ENCODE measurements around the gene TRERF1.
"Not testable (repeated sequence)": the region's sequence is repeated elsewhere in the genome, so short reads cannot be mapped to it uniquely, and the experiment has no call there.

Gene TRERF1

GRCh38 chr6:42449917-42450476 lies 1.7 kb downstream of the TRERF1 start:
- no peak for DNase-seq (ENCODE audit: low spot score)

GRCh38 chr6:42448927-42449659 lies 2.6 kb downstream of the TRERF1 start:
- DNase-seq (ENCODE audit: low spot score), result no peak

- no peak for DNase-seq (ENCODE audit: low spot score)
Observed at GRCh38 chr6:42448391-42448790, 3.3 kb downstream of the TRERF1 start.

- no peak for DNase-seq (ENCODE audit: low spot score)
Observed at GRCh38 chr6:42446996-42447395, 4.7 kb downstream of the TRERF1 start.

- no peak for DNase-seq (ENCODE audit: low spot score)
Observed at GRCh38 chr6:42446370-42446769, 5.4 kb downstream of the TRERF1 start.

GRCh38 chr6:42445955-42446354 lies 5.8 kb downstream of the TRERF1 start:
- DNase-seq (ENCODE audit: low spot score), result not testable (repeated sequence)

GRCh38 chr6:42443312-42444060 lies 8.2 kb downstream of the TRERF1 start:
- no peak for DNase-seq (ENCODE audit: low spot score)

- DNase-seq (ENCODE audit: low spot score), result peak; percentile 49
Observed at GRCh38 chr6:42441697-42442081, 10.0 kb downstream of the TRERF1 start.

GRCh38 chr6:42440778-42441696 lies 10.7 kb downstream of the TRERF1 start:
- no peak for DNase-seq (ENCODE audit: low spot score)

GRCh38 chr6:42440027-42440426 lies 11.7 kb downstream of the TRERF1 start:
- DNase-seq (ENCODE audit: low spot score), result no peak

- no peak for DNase-seq (ENCODE audit: low spot score)
Observed at GRCh38 chr6:42436825-42437224, 14.9 kb downstream of the TRERF1 start.

- DNase-seq (ENCODE audit: low spot score), result no peak
Observed at GRCh38 chr6:42434237-42434636, 17.5 kb downstream of the TRERF1 start.

GRCh38 chr6:42433409-42433808 lies 18.3 kb downstream of the TRERF1 start:
- DNase-seq (ENCODE audit: low spot score), result no peak

- no peak for DNase-seq (ENCODE audit: low spot score)
Observed at GRCh38 chr6:42431877-42432276, 19.8 kb downstream of the TRERF1 start.

- DNase-seq (ENCODE audit: low spot score), result no peak
Observed at GRCh38 chr6:42431356-42431755, 20.4 kb downstream of the TRERF1 start.

- no peak for DNase-seq (ENCODE audit: low spot score)
Observed at GRCh38 chr6:42429836-42430235, 21.9 kb downstream of the TRERF1 start.

- DNase-seq (ENCODE audit: low spot score), result no peak
Observed at GRCh38 chr6:42429042-42429585, 22.6 kb downstream of the TRERF1 start.

- DNase-seq (ENCODE audit: low spot score), result peak; percentile 32
Observed at GRCh38 chr6:42428326-42429041, 23.2 kb downstream of the TRERF1 start.

GRCh38 chr6:42427871-42428270 lies 23.9 kb downstream of the TRERF1 start:
- DNase-seq (ENCODE audit: low spot score), result no peak

- no peak for DNase-seq (ENCODE audit: low spot score)
Observed at GRCh38 chr6:42426191-42426590, 25.5 kb downstream of the TRERF1 start.

- no peak for DNase-seq (ENCODE audit: low spot score)
Observed at GRCh38 chr6:42424906-42425474, 26.7 kb downstream of the TRERF1 start.

Measured in activated CD4-positive, alpha-beta T cell treated with anti-CD3 and anti-CD28 coated beads, Interleukin-2, Interleukin-4, amounts not matched to agents 100 ng/mL and 50 ng/mL, durations not matched to agents 16 hours and 8 hours (primary cell).